Activated B cell treated with CpG ODN at 0.5 μM for 24 hours (primary cell): Measurements from ENCODE around the gene ERN1. TPM values are rescaled to one million over a fixed set of nuclear protein-coding genes. Genes with fewer than 3 reads are reported as not detected.
"Not testable (repeated sequence)": the region's sequence is repeated elsewhere in the genome, so short reads cannot be mapped to it uniquely, and the experiment has no call there.

Experiments used
- ATAC-seq: fragments of 200-7000 bp; cut with Tn5 transposase; one replicate; pipeline ENCODE4 v1.10.0; 2021; ENCODE audit warnings: low read depth, mild to moderate bottlenecking, moderate library complexity
- CTCF ChIA-PET: fragments of 350-600 bp; sonication (Branson Sonifier 250); formaldehyde crosslinking; loops from one replicate; lab custom pipeline; 2021; ENCODE audit warnings: antibody characterized with exemption; lab: Charles Lee
- POLR2A ChIA-PET: fragments of 350-600 bp; sonication (Branson Sonifier 250); formaldehyde crosslinking; loops from one replicate; lab custom pipeline; 2021; ENCODE audit warnings: antibody characterized with exemption; lab: Charles Lee
- DNase-seq: peaks from one replicate; pipeline ENCODE4 v3.0.0; 2022
- H3K27ac Mint-ChIP-seq: one replicate; pipeline ENCODE4 v1.8.0; 2020; ENCODE audit warnings: mixed read lengths
- H3K27me3 Mint-ChIP-seq: one replicate; pipeline ENCODE4 v1.8.0; 2021; ENCODE audit warnings: mixed read lengths
- H3K36me3 Mint-ChIP-seq: one replicate; pipeline ENCODE4 v1.8.0; 2021; ENCODE audit warnings: low read depth, mixed read lengths
- H3K4me1 Mint-ChIP-seq: one replicate; pipeline ENCODE4 v1.8.0; 2021; ENCODE audit warnings: mixed read lengths
- H3K4me3 Mint-ChIP-seq: one replicate; pipeline ENCODE4 v1.8.0; 2020; ENCODE audit warnings: mild to moderate bottlenecking, mixed read lengths
- H3K9me3 Mint-ChIP-seq: one replicate; pipeline ENCODE4 v1.8.0; 2020; ENCODE audit warnings: mixed read lengths
- CTCF ChIP-seq: fragments of 200-600 bp; IDR thresholded peaks from one replicate; pipeline ENCODE4 v1.8.0; 2022; ENCODE audit warnings: antibody characterized with exemption, mild to moderate bottlenecking
- intact Hi-C: fragments of 100-400 bp; cut with micrococcal nuclease; formaldehyde crosslinking; loops from one replicate; pipeline ENCODE4 v1.15.1; 2024
- total RNA-seq: library from RNA; stranded (reverse); gene quantifications from 2 replicates; pipeline ENCODE4 v1.2.3, GENCODE V29; 2022

ERN1 gene
- total RNA-seq, 1 donor from 2014 or later: 12.9 TPM

- Mint-ChIP-seq H3K4me1 (no peaks in the 10 kb centered on the region), H3K27me3 (no peaks in the 10 kb centered on the region), H3K27ac (no peak overlapping the region), H3K9me3 (no peaks in the 10 kb centered on the region), H3K4me3 (no peak overlapping the region), H3K36me3 (peaks cover 17% of the 10 kb centered on the region)
- CTCF ChIA-PET: no interaction called here
- TF ChIP-seq CTCF: no peak
- POLR2A ChIA-PET: no interaction called here
- ATAC-seq: no peak
- intact Hi-C loops: no loop called here
- DNase-seq: no peak
Measured at GRCh38 chr17:64174686-64175456, 44.9 kb upstream of the ERN1 start.

DNA sequence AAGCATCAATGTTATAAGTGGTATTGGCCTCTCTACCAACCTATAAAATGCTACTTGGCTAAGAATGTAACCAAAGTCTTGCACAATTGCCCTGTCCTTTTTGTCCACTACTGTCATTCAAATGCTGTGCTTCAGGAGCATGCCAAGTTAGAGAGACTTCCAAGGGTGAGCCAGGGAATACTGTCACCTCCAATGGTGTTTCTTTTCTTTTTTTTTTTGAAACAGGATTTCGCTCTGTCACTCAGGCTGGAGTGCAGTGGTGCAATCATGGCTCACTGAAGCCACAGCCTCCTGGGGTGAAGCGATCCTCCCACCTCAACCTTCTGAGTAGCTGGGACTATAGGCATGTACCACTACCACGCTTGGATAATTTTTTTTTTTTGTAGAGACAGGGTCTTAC is 43.7 kb upstream of the ERN1 start:
- no peak for ATAC-seq
- ChIA-PET POLR2A (no interaction called here), CTCF (no interaction called here)
- no peak overlapping the region for H3K27ac Mint-ChIP-seq
- intact Hi-C loops: no loop called here
- no peaks in the 10 kb centered on the region for H3K4me1 Mint-ChIP-seq
- TF ChIP-seq CTCF: no peak
- no peaks in the 10 kb centered on the region for H3K27me3 Mint-ChIP-seq
- no peak for DNase-seq
- H3K4me3 Mint-ChIP-seq: no peak overlapping the region
- H3K9me3 Mint-ChIP-seq: no peaks in the 10 kb centered on the region
- peaks cover 15% of the 10 kb centered on the region for H3K36me3 Mint-ChIP-seq

- no peak for TF ChIP-seq CTCF
- Mint-ChIP-seq H3K9me3 (no peaks in the 10 kb centered on the region), H3K4me1 (no peaks in the 10 kb centered on the region), H3K36me3 (peaks cover 17% of the 10 kb centered on the region), H3K27ac (no peak overlapping the region), H3K27me3 (no peaks in the 10 kb centered on the region), H3K4me3 (no peak overlapping the region)
- POLR2A ChIA-PET: no interaction called here
- intact Hi-C loops: no loop called here
- no peak for ATAC-seq
- DNase-seq: no peak
- CTCF ChIA-PET: no interaction called here
Measured at GRCh38 chr17:64172510-64172909, 42.6 kb upstream of the ERN1 start.

GRCh38 chr17:64171041-64171440 is 41.1 kb upstream of the ERN1 start:
- Mint-ChIP-seq H3K4me1 (no peaks in the 10 kb centered on the region), H3K36me3 (peaks cover 15% of the 10 kb centered on the region), H3K27ac (no peak overlapping the region), H3K9me3 (no peaks in the 10 kb centered on the region), H3K27me3 (no peaks in the 10 kb centered on the region), H3K4me3 (no peak overlapping the region)
- ChIA-PET POLR2A (no interaction called here), CTCF (no interaction called here)
- ATAC-seq (no peak), DNase-seq (no peak)
- no peak for TF ChIP-seq CTCF
- intact Hi-C loops: no loop called here

DNA sequence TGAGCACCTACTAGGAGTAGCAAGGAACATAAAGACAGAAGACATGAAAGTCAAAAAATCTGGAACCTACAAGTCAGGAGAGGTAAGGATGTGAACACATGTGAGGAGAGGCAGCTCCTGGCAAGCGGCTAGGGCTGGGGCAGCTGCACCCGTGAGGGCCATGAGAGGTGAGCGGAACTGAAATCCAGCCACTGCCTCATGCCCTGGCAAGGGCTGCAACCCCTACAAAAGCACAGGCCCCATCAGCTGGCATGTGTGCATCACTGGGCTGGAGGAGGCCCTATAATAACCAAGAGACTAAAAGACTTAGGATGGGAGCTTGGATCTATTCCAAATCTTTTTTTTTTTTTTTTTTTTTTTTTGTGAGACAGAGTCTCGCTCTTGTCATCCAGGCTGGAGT is 40.3 kb upstream of the ERN1 start:
- H3K27ac Mint-ChIP-seq: no peak overlapping the region
- no peaks in the 10 kb centered on the region for H3K9me3 Mint-ChIP-seq
- DNase-seq: no peak
- ATAC-seq: no peak
- H3K4me3 Mint-ChIP-seq: no peak overlapping the region
- no peak for TF ChIP-seq CTCF
- no peaks in the 10 kb centered on the region for H3K27me3 Mint-ChIP-seq
- H3K36me3 Mint-ChIP-seq: peaks cover 15% of the 10 kb centered on the region
- H3K4me1 Mint-ChIP-seq: no peaks in the 10 kb centered on the region
- intact Hi-C loops: no loop called here
- CTCF ChIA-PET: no interaction called here
- POLR2A ChIA-PET: no interaction called here

DNA sequence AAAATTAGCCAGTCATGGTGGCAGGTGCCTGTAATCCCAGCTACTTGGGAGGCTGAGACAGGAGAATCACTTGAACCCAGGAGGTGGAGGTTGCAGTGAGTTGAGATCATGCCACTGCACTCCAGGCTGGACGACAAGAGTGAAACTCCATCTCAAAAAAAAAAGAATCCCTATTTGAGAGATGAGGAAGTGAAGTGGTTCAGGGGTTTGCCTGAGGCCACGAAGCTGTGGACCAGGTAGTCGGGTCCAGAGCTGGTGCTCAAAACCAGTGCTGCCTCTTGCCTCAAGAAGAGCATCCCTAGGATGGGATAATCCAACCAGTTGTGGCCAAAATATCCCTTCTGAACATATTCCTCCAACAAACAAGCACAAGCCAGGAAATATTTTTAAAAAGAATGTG is 37.7 kb upstream of the ERN1 start:
- H3K9me3 Mint-ChIP-seq, POLR2A ChIA-PET, H3K4me3 Mint-ChIP-seq, H3K27ac Mint-ChIP-seq, DNase-seq, H3K4me1 Mint-ChIP-seq, intact Hi-C loops, ATAC-seq, H3K27me3 Mint-ChIP-seq: not testable (repeated sequence)
- H3K36me3 Mint-ChIP-seq: peaks cover 14% of the 10 kb centered on the region
- CTCF ChIA-PET: interaction anchor here (1.0 to 1.6 kb wide), 2 partner anchors 17 to 302 kb away, joined by 3 read pairs; no protein-coding TSS in a partner anchor
